Mesothelial cell of epicardium (in vitro differentiated cells): ENCODE measurements around the gene AKR1B1. TPM values are rescaled to one million over a fixed set of nuclear protein-coding genes. Genes with fewer than 3 reads are reported as not detected.

Experiments
- DNase-seq, 2 experiments: peaks; one replicate each; pipeline ENCODE4 v3.0.0; 2021; ENCODE audit warnings: low spot score in 2 of 2; ENCODE audit not compliant: unreplicated experiment in 2 of 2
- H3K27ac Mint-ChIP-seq: 2 replicates; pipeline ENCODE4 v1.8.0; 2021; ENCODE audit warnings: mixed read lengths
- H3K27me3 Mint-ChIP-seq: 2 replicates; pipeline ENCODE4 v1.8.0; 2021; ENCODE audit warnings: low read depth, mixed read lengths
- H3K36me3 Mint-ChIP-seq: 2 replicates; pipeline ENCODE4 v1.8.0; 2021; ENCODE audit warnings: mixed read lengths
- H3K4me1 Mint-ChIP-seq: 2 replicates; pipeline ENCODE4 v1.8.0; 2021; ENCODE audit warnings: mixed read lengths
- H3K4me3 Mint-ChIP-seq: 2 replicates; pipeline ENCODE4 v1.8.0; 2021; ENCODE audit warnings: mild to moderate bottlenecking, moderate library complexity, mixed read lengths
- H3K9me3 Mint-ChIP-seq: 2 replicates; pipeline ENCODE4 v1.8.0; 2021; ENCODE audit warnings: mixed read lengths
- total RNA-seq: library from RNA; stranded (reverse); gene quantifications from 3 replicates; pipeline ENCODE4 v1.2.1, GENCODE V29; 2021
- TF ChIP-seq, protein P1 (sequence below): fragments of 200-600 bp; sonication (generic); IDR thresholded peaks from one replicate; pipeline ENCODE4 v1.5.0; 2021; ENCODE audit warnings: antibody characterized with exemption; ENCODE audit not compliant: unreplicated experiment

AKR1B1 gene
- total RNA-seq, 1 donor from 2014 or later: 91.9 TPM

DNA sequence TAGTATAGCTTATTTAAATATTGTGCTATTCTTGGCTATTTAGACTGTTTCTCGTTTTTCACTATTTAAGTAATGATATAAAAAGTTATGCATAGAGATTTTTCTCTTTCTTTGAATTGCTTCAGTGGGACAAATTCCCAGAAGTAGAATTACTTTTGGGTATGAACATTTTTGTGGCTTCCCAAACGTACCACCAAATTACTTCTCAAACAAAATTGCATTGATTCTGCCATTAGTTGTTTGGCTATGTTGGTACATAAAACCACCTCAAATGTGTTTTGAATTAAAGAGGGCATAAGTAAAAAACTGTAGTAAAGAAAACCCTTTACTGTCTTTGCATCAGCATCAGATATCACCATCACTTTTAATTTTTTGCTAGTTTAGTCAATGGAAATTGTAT, 31.0 kb downstream of the AKR1B1 start:
- H3K36me3 Mint-ChIP-seq: no peaks in the 10 kb centered on the region
- peaks cover 6% of the 10 kb centered on the region for H3K4me1 Mint-ChIP-seq
- peaks cover 5% of the 10 kb centered on the region for H3K9me3 Mint-ChIP-seq
- H3K27me3 Mint-ChIP-seq: peaks cover 33% of the 10 kb centered on the region
- no peak overlapping the region for H3K4me3 Mint-ChIP-seq
- DNase-seq: no peak
- TF ChIP-seq, protein P1, sequence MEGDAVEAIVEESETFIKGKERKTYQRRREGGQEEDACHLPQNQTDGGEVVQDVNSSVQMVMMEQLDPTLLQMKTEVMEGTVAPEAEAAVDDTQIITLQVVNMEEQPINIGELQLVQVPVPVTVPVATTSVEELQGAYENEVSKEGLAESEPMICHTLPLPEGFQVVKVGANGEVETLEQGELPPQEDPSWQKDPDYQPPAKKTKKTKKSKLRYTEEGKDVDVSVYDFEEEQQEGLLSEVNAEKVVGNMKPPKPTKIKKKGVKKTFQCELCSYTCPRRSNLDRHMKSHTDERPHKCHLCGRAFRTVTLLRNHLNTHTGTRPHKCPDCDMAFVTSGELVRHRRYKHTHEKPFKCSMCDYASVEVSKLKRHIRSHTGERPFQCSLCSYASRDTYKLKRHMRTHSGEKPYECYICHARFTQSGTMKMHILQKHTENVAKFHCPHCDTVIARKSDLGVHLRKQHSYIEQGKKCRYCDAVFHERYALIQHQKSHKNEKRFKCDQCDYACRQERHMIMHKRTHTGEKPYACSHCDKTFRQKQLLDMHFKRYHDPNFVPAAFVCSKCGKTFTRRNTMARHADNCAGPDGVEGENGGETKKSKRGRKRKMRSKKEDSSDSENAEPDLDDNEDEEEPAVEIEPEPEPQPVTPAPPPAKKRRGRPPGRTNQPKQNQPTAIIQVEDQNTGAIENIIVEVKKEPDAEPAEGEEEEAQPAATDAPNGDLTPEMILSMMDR: no peak
- no peak overlapping the region for H3K27ac Mint-ChIP-seq

DNA sequence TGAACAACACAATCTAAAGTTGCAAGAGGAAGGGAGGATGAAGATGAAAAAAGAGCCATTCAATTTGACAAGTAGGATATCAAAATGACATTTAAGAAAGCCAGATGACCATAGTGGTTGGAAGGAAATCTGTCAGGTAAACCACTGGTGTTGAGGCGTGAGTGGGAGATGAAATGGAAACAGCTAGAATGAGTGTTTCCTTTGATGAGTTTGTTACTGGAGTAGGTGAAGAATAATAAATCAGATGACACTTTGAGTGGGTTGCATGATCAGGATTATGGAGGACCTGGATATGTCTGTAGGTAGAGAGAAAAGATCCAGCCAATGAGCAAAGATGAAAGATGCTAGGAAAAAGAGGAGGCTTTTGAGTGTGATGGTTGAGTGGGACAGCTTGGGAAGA, 33.1 kb downstream of the AKR1B1 start:
- Mint-ChIP-seq H3K4me3 (no peak overlapping the region), H3K36me3 (no peaks in the 10 kb centered on the region), H3K4me1 (no peaks in the 10 kb centered on the region), H3K27ac (no peak overlapping the region), H3K27me3 (peaks cover 40% of the 10 kb centered on the region), H3K9me3 (peaks cover 5% of the 10 kb centered on the region)
- DNase-seq: no peak
- TF ChIP-seq, protein P1: no peak

DNA sequence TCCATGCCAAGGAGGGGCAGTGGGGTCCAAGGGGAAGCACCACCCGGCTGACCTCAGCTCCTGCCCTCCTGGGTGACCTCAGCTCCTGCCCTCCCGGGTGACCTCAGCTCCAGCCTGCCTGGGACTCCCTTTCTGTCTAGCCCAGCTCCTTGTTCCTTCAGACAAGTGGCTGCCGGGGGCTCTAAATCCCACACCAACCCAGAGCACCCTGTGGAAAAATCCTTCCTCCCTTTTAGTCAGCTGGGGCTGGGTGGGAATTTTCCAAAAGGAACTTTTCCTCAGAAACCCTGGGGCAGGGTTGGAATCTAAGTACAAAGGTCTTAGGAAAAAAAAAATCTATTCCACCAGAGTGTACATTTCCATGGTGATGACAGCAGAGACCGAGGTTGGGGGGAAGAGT, 36.3 kb downstream of the AKR1B1 start:
- Mint-ChIP-seq H3K36me3 (no peaks in the 10 kb centered on the region), H3K4me1 (no peaks in the 10 kb centered on the region), H3K4me3 (no peak overlapping the region), H3K27me3 (peaks cover 52% of the 10 kb centered on the region), H3K9me3 (peaks cover 5% of the 10 kb centered on the region), H3K27ac (no peak overlapping the region)
- TF ChIP-seq, protein P1: no peak
- no peak for DNase-seq

DNA sequence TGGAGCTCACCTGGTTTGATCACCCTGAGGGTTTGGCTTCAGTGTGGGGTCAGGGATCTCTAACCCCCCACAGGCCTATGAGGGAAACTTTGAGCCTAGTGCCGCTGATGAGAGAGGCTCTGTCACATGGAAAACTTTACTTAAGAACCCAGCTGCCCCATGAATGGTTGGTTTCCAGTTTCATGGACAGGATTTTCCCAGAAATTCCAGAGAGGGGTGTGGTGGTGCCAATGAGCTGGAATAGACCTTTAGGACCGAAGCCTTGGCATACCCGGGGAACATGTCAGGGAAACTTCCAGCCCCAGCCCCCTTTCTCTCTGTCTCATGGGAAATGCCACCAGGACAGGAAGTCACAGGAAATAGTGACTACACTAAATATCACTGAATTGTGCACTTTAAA, 36.9 kb downstream of the AKR1B1 start:
- Mint-ChIP-seq H3K4me1 (no peaks in the 10 kb centered on the region), H3K27me3 (peaks cover 50% of the 10 kb centered on the region), H3K4me3 (no peak overlapping the region), H3K27ac (no peak overlapping the region), H3K36me3 (no peaks in the 10 kb centered on the region), H3K9me3 (no peaks in the 10 kb centered on the region)
- TF ChIP-seq, protein P1: no peak
- DNase-seq: no peak

DNA sequence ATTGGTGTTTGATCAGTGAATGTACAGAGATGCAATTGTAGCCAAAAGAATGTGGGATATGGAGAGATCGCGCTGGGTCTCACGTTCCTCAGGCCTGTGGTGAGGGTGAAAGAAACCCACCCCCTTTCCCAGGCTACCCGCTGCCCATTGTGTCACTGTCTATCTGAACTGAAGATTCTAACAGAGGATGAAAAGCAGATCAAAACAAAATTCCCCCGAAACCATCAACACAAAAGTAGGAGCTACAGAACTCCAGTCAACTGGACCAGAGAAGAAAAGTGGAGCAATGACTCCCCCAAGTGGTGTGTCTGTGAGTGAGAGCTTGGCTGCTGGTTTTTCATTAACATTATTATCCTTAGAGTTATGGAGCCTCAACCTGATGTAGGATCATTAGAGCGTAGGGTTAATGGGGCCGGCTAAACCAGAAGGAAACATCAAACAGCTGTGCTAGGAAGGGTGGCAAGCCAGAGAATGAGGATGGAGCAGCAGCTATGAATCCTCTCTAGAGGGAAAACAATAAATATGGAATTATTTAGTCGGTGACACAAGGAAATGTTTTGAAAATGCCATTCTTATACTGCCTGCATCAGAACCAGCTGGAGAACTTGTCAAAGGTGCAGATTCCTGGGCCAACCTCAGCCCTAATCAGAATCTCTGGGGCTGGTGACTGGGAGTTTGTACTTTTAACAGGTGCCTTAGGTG, 38.3 kb downstream of the AKR1B1 start:
- TF ChIP-seq, protein P1: peak; percentile 39
- peaks cover 51% of the 10 kb centered on the region for H3K27me3 Mint-ChIP-seq
- no peak overlapping the region for H3K27ac Mint-ChIP-seq
- no peak for DNase-seq
- H3K36me3 Mint-ChIP-seq: no peaks in the 10 kb centered on the region
- H3K4me1 Mint-ChIP-seq: no peaks in the 10 kb centered on the region
- no peaks in the 10 kb centered on the region for H3K9me3 Mint-ChIP-seq
- no peak overlapping the region for H3K4me3 Mint-ChIP-seq
